Cerebellar cortex (tissue), 1 donor: ENCODE data around the gene GRB7.
"Not testable (repeated sequence)": the region's sequence is repeated elsewhere in the genome, so short reads cannot be mapped to it uniquely, and the experiment has no call there.

Experiments
- DNase-seq: peaks from one replicate; pipeline ENCODE4 v3.0.0-alpha.2; 2015; ENCODE audit warnings: low spot score

GRB7 gene

DNA sequence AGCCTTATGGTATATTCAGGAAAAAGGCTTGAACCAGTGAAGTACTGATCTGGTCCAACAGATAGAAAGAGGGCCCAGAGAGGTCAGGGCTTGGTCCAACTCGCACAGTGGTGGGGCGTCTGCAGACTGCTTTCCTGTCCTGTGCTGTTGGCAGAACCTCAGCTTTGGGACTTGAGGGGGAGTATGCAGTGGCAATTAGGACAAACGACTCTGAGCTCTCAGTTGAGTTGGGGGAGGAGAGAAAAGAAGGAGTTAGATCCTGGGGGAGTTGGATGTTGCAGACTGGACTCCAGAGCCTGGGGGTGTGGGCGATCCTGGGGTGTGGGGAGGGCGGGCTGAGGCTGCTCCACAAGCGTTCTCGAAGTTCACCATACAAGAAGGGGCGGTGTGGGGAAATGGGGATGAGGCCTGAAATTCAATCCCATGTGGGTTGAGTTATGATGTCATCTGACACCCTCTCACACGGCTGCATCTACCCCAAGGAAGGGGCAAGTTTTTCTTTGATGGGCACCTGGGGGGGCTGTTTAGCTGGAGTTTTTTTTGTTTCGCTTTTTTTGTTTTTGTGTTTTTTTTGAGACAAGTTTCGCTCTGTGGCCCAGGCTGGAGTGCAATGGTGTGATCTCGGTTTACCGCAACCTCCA lies 14.6 kb downstream of the GRB7 start:
- no peak for DNase-seq

DNA sequence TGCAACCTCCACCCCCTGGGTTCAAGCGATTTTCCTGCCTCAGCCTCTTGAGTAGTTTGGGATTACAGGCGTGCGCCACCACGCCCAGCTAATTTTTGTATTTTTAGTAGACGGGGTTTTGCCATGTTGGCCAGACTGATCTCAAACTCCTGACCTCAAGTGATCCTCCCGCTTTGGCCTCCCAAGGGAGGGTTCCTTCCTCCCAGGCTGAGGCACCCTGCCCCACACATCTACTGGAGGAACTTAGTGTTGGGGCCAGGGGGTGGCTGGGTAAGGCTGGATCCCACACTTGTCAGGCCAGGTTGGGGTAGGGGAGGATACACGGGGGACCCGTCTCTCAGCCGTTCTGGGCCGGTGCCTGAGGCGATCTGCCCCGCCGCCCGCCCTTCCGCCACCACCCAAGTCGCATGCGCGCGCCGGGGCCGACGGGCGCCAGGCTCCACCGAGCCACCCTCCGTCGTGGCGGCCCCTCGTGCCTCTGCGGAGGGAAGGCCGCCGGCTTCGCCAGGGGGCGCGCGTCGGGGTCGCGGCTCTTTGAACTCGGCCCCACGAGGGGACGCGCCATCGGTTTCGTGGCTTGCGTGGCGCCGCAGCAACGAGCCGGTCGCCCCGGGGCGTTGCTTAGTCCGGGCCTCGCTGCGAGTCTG lies 15.9 kb downstream of the GRB7 start:
- DNase-seq: no peak

DNA sequence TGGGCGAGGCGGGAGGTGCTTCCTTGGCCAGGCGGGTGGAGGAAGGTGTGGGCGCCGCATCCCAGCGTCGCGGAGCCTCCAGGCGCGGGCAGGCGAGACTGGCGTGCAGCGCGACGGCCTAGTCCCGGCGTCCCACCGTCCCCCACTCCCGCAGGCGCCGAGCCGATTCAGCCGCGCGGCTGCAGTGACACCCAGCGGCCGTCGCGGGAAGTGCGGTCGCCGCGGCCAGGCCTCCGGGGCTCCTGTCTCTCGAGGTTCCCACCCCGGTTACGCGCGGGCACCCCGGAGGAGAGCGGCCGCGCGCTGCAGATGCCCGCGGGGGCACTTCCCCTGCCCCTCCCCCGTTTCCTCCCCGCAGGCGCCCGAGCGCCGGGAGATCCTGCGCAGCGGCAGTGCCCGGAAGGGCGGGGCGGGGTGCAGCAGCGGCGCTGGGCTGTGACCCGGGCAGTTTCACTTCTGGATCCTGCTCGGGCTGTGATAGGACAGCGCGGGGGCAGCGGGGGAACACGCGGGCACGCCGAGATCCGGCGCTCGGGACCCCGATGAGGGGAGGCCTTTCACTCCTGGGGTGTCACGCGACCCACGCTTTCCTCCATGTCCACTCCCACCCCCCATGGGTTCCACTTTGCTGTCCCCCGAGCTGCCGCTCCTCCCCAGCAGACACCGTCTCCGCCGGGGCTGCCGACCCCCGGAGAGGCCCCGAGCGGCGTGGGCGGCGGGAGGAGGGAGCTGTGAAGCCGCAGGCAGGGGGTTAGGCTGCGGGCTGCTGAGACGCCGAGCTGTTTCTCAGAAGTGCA lies 16.6 kb downstream of the GRB7 start:
- DNase-seq: peak; percentile 63

DNA sequence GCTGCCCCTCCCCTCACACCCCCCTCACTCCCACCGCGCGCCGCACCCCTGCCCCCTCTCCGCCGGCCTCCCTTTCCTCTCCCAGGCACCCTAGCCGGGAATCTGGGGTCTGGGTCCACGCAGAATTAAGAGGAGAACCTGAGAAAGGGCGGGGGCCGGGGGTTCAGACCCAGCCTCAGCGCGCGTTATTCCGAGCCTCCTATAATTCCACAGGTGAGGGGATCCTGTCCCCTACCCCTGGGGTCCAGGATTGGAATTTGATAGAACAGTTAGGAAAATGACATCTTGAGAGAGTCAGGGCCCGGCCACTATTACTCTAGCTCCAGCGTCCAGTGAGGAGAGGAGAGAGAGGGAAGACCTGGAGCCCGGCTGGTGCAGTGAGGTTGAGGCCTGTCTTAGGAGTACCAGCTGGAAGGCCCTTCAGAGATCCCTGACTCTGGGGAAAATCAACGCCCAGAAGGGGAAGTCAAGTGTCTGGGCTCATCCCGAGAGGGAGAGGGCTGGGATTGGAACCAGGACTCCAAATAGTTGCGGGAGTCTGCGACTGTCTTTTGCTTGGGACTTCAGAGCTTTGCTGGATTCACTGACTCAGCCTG lies 17.3 kb downstream of the GRB7 start:
- peak; percentile 22 for DNase-seq

DNA sequence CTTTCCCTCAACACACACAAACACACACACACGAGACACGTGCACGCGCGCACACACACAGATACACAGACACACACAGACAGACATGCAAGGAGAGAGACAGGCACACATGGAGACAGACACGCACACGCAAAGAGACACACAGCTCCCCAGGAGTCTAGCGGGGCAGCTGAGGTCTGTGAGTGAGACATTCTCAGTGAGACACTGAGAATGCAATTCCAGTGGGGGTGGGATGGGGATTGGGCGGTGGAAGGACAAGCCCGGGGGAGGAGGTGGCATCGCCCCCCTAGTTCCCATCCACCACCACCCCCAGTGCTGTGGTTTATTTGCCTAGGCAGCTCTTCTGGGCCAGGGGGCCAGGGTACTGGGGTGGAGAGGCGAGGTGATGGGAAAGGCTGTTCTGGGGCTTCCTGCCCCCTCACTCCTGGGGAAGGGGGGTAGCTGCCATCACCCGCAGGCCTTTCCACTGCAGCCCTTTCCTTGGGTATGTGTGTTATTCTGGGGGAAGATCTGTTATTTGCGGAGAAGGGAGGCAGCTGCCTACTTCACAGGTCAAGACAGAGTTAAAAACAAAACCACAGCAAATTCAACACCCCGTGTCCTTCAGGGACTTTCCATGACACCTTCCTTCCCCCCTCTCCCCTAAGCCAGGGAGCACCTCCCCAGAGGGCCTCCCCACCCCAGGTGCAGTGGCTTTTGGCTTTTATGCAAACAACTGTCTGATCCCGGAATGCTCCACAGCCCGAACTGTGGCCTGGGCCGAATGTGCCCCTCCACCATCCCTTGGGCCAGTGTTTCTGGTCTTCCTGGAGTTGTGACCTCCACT lies 18.0 kb downstream of the GRB7 start:
- no peak for DNase-seq

DNA sequence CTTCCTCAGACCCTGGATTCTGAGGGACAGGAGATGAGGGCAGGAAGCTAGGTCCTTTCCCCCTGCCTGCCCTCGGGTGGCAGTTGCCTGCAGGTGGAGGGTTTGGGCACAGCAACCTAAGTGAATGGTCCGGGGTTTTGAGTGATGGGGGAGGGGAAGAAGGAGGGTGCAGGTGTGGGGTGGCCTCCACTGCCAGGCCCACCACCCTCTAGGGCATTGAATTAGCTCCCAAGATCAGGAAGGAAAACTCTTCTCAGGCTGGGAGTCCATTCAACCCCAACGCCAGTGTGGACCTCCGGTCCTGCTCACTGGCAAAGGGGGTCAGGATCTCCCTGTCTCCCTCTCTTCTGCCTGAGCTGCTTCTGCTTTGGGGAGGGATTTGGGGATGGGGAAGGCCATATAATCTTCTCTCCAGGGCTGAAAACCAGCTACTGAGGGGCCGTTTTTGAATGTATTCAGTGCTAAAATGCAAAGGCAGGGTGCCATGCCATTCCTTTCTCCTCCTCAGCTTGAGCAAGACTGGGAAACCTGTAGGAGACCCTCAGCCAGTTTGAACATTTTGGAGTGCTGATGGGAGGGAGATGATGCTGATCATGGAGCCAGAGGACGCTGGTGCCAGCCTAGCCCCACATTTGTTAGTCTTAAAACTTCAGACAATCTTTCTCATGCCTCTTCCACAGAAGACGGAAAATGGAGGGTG lies 18.8 kb downstream of the GRB7 start:
- no peak for DNase-seq

DNA sequence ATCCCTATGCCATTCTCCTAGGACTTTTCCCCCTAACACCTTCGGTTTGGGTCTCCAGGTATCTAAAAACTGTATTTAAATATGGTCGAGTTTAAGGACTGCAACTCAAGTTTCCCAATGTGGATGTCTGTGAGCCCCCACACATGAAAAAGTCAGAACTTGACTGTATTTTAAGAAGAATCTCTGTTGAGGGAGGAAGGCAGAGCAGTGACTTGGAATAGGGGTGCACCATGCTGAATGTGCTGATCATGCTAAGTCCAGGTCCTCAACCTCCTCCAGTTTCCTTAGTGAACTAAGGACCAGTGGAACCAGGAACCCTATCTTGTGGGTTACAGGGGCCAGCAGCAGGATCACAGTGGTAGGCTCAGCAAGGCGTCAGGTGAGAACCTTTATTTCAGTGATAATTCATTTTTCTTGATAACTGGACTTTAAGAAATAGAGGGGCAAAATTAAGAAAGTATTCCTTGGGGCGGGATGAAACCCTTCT lies 19.5 kb downstream of the GRB7 start:
- DNase-seq: no peak

DNA sequence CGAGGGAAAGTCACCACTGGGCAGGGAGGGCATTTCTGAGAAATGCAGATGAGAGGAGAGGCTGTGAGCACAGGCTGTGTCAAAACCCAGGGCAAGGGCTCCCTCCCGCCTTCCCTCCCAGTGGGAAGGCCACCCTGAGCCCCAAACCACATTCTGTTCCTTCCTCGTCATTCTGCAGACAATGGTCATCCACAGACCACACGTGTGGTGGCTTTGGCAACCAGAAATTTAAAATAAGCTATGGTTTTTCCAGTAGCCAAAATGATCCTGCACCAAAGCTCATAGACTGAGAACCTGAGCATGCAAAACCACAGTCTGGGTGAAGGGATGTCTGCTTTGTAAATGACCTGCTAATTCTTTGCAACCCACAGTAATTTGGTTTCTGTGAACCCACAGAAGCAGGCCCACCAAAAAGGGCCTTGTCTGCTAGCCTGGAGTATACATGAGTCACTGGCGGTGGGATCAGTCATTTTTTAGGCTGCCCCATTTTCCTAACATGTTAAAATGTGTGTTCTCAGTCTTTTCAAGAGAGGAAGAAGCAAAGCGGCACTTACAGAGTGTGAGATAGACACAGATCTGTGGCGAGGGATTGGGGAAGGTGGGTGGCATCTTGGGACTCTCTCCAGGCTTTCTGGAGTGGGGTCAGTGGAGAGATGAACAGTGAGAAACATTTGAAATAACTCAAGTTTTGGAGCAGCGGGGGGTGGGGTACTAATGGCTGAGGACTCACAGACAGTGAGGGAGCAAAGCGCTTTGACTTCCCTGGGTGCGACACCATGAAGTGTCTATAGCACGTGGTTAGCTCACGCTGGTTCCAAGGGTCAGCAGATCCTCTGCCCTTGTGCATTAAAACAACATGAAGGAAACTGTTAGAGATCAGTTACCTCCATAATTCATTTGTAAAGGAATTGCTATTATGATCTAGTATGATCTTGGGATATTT lies 20.5 kb downstream of the GRB7 start:
- DNase-seq: no peak

DNA sequence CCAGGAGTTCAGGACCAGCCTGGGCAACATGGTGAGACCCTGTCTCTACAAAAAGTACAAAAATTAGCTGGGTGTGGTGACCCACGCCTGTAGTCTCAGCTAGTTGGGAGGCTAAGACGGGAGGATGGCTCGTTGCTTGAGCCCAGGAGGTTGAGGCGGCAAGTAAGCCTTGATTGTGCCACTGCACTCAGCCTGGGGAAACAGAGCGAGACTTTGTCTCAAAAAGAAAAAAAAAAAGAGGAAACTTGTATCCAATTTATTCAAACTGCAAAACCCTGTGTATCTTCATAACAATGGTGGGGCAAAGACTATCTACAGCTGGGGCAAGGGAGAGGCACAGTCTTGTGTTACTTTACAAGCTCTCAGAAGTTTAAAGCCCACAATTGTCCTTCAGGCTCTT lies 21.5 kb downstream of the GRB7 start:
- no peak for DNase-seq

DNA sequence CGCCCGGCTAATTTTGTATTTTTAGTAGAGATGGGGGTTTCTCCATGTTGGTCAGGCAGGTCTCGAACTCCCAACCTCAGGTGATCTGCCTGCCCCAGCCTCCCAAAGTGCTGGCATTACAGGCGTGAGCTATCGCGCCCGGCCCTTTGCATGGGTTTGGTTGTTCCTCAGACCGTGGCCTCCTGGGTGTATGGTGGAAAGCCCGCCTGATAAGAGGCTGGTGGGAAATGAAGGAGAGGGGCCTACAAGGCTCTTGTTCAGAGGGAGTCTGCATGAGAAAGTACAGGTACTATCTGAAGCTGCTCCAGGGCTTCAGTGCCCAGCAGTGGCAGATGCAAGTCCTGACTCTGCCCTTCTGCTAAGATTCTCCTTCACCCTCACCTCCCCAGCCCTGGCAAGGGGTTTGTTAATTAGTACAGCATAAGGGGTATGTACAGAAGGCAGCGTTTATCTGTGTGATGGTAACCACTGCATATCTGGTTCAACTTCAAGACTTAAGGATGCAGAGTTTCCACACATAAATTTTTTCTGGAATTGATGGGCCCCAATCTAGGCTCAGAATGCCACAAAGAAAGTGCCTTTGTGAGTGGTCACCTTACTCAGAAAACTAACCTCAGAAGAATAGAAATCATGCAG lies 24.2 kb downstream of the GRB7 start:
- DNase-seq: no peak

DNA sequence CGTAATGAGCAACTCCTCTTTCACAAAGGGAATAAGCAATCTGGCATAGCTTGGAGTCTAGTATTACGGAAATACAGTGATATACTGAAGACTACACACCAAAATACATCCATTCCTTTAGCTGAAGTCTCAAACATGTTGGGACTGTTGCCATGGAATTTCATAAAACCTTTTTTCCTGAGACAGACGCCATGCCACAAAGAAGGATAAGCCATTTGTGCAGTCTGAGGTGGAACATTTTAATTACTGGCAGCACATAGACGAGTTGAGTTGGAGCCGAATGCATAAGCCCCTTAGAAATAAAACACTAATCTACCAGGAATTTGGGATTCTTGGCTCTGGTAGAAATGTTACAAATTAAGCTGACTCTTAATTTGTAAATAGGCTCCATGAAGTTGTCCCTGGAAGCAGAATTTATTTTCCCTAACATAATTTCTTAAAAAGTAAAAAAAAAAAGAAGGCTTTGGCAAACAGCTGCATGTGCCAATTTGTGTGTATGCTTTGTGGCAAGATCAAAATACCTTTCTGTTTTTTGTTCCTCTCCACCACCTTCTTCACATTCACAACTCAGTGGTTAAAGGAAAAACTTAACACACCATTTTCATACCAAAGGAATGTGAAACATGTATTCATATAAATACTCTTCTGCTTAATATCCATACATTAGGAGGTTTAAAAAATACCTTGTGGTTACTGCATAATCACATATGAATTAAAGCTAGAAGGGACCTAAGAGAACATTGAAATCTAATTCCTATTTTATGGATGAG lies 25.5 kb downstream of the GRB7 start:
- no peak for DNase-seq

DNA sequence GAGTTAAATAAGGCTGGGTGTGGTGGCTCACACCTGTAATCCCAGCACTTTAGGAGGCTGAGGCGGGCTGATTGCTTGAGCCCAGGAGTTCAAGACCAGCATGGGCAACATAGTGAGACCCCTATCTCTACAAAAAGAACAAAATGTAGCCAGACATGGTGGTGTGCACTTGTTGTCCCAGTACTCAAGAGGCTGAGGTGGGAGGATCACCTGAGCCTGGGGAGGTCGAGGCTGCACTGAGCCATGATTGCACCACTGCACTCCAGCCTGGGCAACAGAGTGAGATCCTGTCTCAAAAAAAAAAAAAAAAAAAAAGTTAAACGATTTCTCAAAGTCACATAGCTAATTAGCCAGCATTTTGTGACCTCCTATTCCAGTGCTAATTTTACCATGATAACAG lies 26.4 kb downstream of the GRB7 start:
- not testable (repeated sequence) for DNase-seq

DNA sequence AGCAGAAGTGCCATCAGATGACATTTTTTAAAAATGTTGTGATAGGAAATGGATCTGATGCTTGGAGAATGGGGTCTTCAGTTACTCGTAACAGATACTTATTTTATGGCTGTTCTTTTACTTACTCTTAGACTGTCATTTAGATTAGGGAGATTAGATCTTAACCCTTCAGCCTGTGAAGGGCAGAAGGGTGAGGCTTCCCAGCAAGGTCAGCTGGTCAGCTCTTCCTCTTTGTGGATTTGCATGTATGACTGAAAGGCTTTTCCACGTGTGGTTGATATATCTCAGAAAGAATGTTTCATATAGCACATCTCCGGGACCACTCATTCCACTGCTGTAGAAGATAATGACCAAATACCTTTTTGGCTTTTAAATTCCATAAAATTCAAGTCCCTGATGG lies 27.4 kb downstream of the GRB7 start:
- DNase-seq: no peak

DNA sequence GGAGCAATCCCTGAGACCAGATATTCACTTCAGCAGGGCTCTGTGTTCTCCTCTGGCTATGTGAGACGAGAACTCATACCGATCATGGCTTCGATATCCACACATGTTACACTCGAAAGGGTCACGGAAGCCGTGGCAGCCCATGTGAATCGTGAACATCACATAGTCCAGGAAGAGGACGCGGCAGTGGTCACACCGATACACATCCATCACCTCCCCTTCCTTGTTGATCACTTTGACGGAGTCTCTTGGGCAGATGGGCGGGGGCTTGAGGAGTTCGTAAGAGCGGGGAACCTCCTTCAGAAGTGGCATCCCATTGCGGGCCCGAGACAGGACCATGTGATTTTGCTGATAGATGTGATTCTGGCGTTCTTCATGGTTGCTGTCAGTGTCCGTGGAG lies 28.0 kb downstream of the GRB7 start:
- DNase-seq: no peak

DNA sequence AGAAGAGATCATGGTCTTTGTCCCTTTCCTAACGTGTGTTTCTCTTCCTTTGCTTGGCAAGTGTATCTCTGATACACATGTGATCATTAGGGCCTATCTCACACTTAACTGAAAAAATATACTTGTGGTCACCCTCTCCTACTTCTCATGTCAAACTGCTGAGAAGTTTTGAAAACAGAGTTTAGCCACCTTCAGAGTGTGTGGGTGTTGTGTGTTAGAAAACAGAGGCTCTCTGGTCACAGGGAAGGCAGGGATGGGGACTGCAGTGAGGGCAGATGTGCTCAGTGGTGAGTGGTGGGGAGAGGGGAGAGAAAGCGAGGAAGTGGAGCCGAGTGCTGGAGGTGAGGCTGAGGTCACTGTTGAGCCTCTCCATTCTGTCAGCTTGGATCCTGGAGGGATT lies 29.4 kb downstream of the GRB7 start:
- no peak for DNase-seq

DNA sequence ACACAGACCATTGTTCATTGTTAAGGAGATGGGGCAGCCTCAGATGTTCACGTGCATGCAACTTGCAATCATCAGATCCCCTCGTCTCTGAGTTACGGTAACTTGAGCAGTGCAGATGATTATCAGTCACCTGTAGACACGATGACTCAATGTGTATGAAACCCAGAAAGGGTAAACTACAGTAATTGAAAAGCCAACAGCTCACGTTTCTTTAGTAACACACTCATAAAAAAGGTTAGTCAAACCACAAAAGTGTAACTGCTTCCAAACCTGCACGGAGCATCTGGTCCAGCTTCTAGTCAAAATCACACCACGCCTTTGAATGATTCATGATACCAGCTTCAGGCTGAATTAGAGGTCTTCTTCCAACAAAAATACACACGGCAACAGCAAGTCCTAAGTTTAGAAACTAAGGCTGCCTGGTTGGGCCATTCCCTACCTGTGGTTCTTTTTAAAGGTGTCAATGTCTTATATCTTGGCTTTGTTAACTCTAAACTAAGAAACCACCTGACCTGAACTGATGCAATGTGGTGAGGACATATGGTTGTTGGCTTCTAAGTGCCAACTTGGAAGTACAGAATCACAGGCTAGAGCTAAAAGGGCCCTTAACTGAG lies 32.3 kb downstream of the GRB7 start:
- DNase-seq: no peak

DNA sequence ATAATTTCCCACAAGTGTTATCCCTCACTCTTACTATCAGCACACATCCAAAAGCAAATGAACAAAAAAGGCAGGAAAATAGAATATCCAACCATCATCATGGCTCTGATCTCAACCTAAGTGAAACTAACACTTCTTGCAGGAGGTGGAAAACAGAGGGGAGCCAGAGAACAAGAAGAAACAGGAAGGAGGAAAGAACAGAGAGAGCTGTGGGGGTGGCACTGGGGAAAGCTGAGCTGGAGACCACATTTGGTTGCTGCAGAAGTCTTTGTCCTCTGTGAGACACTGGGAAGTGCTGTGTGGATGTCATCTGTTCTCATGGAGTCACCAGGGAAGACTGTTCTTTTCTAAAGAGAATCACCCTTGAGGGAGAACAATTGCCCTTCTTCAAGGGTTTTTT lies 34.7 kb downstream of the GRB7 start:
- DNase-seq: no peak
